H1 (cell line): Measurements from ENCODE around the gene CASTOR1. TPM values are rescaled to one million over a fixed set of nuclear protein-coding genes. Genes with fewer than 3 reads are reported as not detected.

Experiments
- CTCF ChIA-PET: fragments of 300-600 bp; sonication (Branson Sonifier 250); formaldehyde crosslinking; loops from one replicate; lab custom pipeline; 2021; ENCODE audit not compliant: partially characterized antibody; lab: Charles Lee
- POLR2A ChIA-PET: fragments of 300-600 bp; sonication (Branson Sonifier 250); formaldehyde crosslinking; loops from one replicate; lab custom pipeline; 2021; ENCODE audit warnings: inconsistent platforms; ENCODE audit not compliant: partially characterized antibody; lab: Charles Lee
- DNase-seq, 2 experiments: peaks; one replicate each; pipeline versions ENCODE4 v3.0.0 to v3.0.0-alpha.2; 2010 to 2022; ENCODE audit warnings: low spot score in 2 of 2, low read depth in 1 of 2, mixed read lengths in 1 of 2
- FAIRE-seq: peaks from 2 replicates; lab custom pipeline; 2011; peaks lifted over from hg19 to GRCh38; lab: Jason Lieb, UNC
- H2AFZ ChIP-seq: 2 replicates; pipeline ENCODE4 v1.8.1; 2012; ENCODE audit warnings: low read length, inconsistent platforms
- H2AK5ac ChIP-seq: 2 replicates; pipeline ENCODE4 v1.6.1; 2013; ENCODE audit warnings: low read depth, low read length
- H2BK120ac ChIP-seq: replicated peaks from 2 replicates; pipeline ENCODE3; 2013; ENCODE audit warnings: low read depth, low read length, inconsistent platforms
- H2BK12ac ChIP-seq: 2 replicates; pipeline ENCODE4 v1.6.1; 2013; ENCODE audit warnings: low read depth, low read length
- H2BK15ac ChIP-seq: 2 replicates; pipeline ENCODE4 v1.6.1; 2013; ENCODE audit warnings: low read length
- H2BK20ac ChIP-seq: 2 replicates; pipeline ENCODE4 v1.6.1; 2013; ENCODE audit warnings: low read length
- H2BK5ac ChIP-seq: 2 replicates; pipeline ENCODE4 v1.6.1; 2013; ENCODE audit warnings: low read depth, low read length
- H3K14ac ChIP-seq: 2 replicates; pipeline ENCODE4 v1.6.1; 2013; ENCODE audit warnings: inconsistent platforms; ENCODE audit not compliant: insufficient read length
- H3K18ac ChIP-seq: 2 replicates; pipeline ENCODE4 v1.6.1; 2013; ENCODE audit warnings: low read length; ENCODE audit errors: extremely low read depth
- H3K23ac ChIP-seq: 2 replicates; pipeline ENCODE4 v1.6.1; 2013; ENCODE audit warnings: inconsistent platforms; ENCODE audit not compliant: insufficient read length
- H3K23me2 ChIP-seq: 2 replicates; pipeline ENCODE4 v1.6.1; 2013; ENCODE audit warnings: low read depth, low read length
- H3K27ac ChIP-seq: 2 replicates; pipeline ENCODE4 v1.6.1; 2011; ENCODE audit warnings: low read depth, low read length, inconsistent platforms
- H3K27me3 ChIP-seq, 4 experiments: replicated peaks in 1 of 4; 1 replicate in 1 of 4; 2 replicates in 3 of 4; pipeline versions ENCODE4 v1.6.1 to v1.8.1; 2011 to 2013; ENCODE audit warnings: low read length in 3 of 4, mild to moderate bottlenecking in 3 of 4, inconsistent platforms in 2 of 4, mixed read lengths in 2 of 4, moderate library complexity in 1 of 4; ENCODE audit not compliant: control insufficient read depth in 3 of 4, insufficient read depth in 3 of 4; ENCODE audit errors: extremely low read depth in 1 of 4
- H3K36me3 ChIP-seq, 4 experiments: 2 replicates each; pipeline versions ENCODE4 v1.6.1 to v1.8.1; 2011 to 2013; ENCODE audit warnings: mild to moderate bottlenecking in 4 of 4, low read length in 3 of 4, moderate library complexity in 2 of 4, control low read depth in 1 of 4, inconsistent platforms in 1 of 4; ENCODE audit not compliant: insufficient read depth in 4 of 4, control insufficient read depth in 2 of 4
- H3K4ac ChIP-seq: replicated peaks from 2 replicates; pipeline ENCODE3; 2013; ENCODE audit warnings: low read length, low read depth, mixed read lengths, inconsistent platforms; ENCODE audit not compliant: insufficient read length
- H3K4me1 ChIP-seq, 4 experiments: replicated peaks in 1 of 4; 1 replicate in 1 of 4; 2 replicates in 3 of 4; pipeline versions ENCODE4 v1.6.1 to v1.8.1; 2011 to 2013; ENCODE audit warnings: low read length in 3 of 4, inconsistent platforms in 2 of 4, mixed read lengths in 1 of 4; ENCODE audit not compliant: insufficient read depth in 4 of 4, control insufficient read depth in 3 of 4
- H3K4me2 ChIP-seq, 2 experiments: 2 replicates each; pipeline versions ENCODE4 v1.6.1 to v1.8.1; 2011 to 2013; ENCODE audit warnings: low read depth in 2 of 2, low read length in 2 of 2, control low read depth in 1 of 2, inconsistent platforms in 1 of 2, mild to moderate bottlenecking in 1 of 2; ENCODE audit not compliant: insufficient read depth in 1 of 2
- H3K4me3 ChIP-seq, 4 experiments: fragments of 200-600, 300-600 bp in 1 of 4; sonication (generic), shearing (Covaris generic), sonication (Bioruptor Twin) in 1 of 4; 2 replicates each; pipeline versions ENCODE4 v1.5.1 to v1.8.1; 2011 to 2016; ENCODE audit warnings: low read length in 4 of 4, low read depth in 3 of 4, control low read depth in 2 of 4, inconsistent platforms in 2 of 4, mild to moderate bottlenecking in 2 of 4, mixed read lengths in 1 of 4, moderate library complexity in 1 of 4; ENCODE audit not compliant: insufficient read depth in 2 of 4; ENCODE audit errors: extremely low read depth in 1 of 4
- H3K56ac ChIP-seq: replicated peaks from 2 replicates; pipeline ENCODE3; 2013; ENCODE audit warnings: low read depth, mild to moderate bottlenecking, mixed read lengths, low read length, inconsistent platforms; ENCODE audit not compliant: insufficient read length
- H3K79me1 ChIP-seq: 2 replicates; pipeline ENCODE4 v1.6.1; 2013; ENCODE audit warnings: low read depth, low read length, control low read depth
- H3K79me2 ChIP-seq, 2 experiments: 2 replicates each; pipeline versions ENCODE4 v1.6.1 to v1.8.1; 2012 to 2013; ENCODE audit warnings: low read length in 2 of 2, mild to moderate bottlenecking in 2 of 2, inconsistent platforms in 1 of 2; ENCODE audit not compliant: insufficient read depth in 2 of 2, control insufficient read depth in 1 of 2
- H3K9ac ChIP-seq, 4 experiments: replicated peaks in 1 of 4; 1 replicate in 1 of 4; 2 replicates in 3 of 4; pipeline versions ENCODE4 v1.6.1 to v1.8.1; 2011 to 2013; ENCODE audit warnings: low read depth in 3 of 4, low read length in 3 of 4, control low read depth in 2 of 4, mild to moderate bottlenecking in 2 of 4, moderate library complexity in 2 of 4, inconsistent platforms in 1 of 4; ENCODE audit errors: extremely low read depth in 1 of 4
- H3K9me3 ChIP-seq, 2 experiments: 2 replicates each; pipeline versions ENCODE4 v1.6.1 to v1.8.1; 2012 to 2013; ENCODE audit warnings: mild to moderate bottlenecking in 2 of 2, moderate library complexity in 2 of 2, control low read depth in 1 of 2, inconsistent platforms in 1 of 2, low read depth in 1 of 2, low read length in 1 of 2, mixed read lengths in 1 of 2; ENCODE audit not compliant: insufficient read depth in 2 of 2
- H4K20me1 ChIP-seq, 2 experiments: replicated peaks in 1 of 2; 2 replicates each; pipeline versions ENCODE3 to v1.8.1; 2011 to 2013; ENCODE audit warnings: inconsistent platforms in 2 of 2, low read length in 2 of 2, mild to moderate bottlenecking in 1 of 2; ENCODE audit not compliant: insufficient read depth in 2 of 2, control insufficient read depth in 1 of 2
- H4K5ac ChIP-seq: 2 replicates; pipeline ENCODE4 v1.6.1; 2013; ENCODE audit warnings: low read length, low read depth, mixed read lengths, inconsistent platforms; ENCODE audit not compliant: insufficient read length
- H4K8ac ChIP-seq: 2 replicates; pipeline ENCODE4 v1.8.0; 2013; ENCODE audit warnings: mild to moderate bottlenecking, moderate library complexity, low read length, inconsistent platforms; ENCODE audit not compliant: insufficient read depth; ENCODE audit errors: extremely low read depth
- H4K91ac ChIP-seq: replicated peaks from 2 replicates; pipeline ENCODE3; 2013; ENCODE audit warnings: low read length, mixed read lengths, inconsistent platforms; ENCODE audit not compliant: insufficient read length
- CHD1 ChIP-seq: IDR thresholded peaks from 2 replicates; pipeline ENCODE4 v1.6.1; 2012; ENCODE audit warnings: low read depth, low read length, improper control_type of control experiment
- CREB1 ChIP-seq: IDR thresholded peaks from 2 replicates; pipeline ENCODE4 v1.6.1; 2012; ENCODE audit warnings: inconsistent platforms
- MAFK ChIP-seq: IDR thresholded peaks from 2 replicates; pipeline ENCODE4 v1.6.1; 2012; ENCODE audit warnings: low read depth, mild to moderate bottlenecking, improper control_type of control experiment, low read length
- MAX ChIP-seq: IDR thresholded peaks from 2 replicates; pipeline ENCODE4 v1.6.1; 2012; ENCODE audit warnings: inconsistent platforms
- PHF8 ChIP-seq: fragments of 200-600 bp; sonication (generic); conservative IDR thresholded peaks from 2 replicates; pipeline ENCODE4 v1.7.1; 2012; ENCODE audit warnings: low read depth, mild to moderate bottlenecking, inconsistent platforms, low read length, moderate library complexity
- POLR2A ChIP-seq, 2 experiments: IDR thresholded peaks; 1 replicate in 1 of 2; 2 replicates in 1 of 2; pipeline ENCODE4 v1.6.1; 2011; ENCODE audit warnings: low read depth in 2 of 2, low read length in 2 of 2, mild to moderate bottlenecking in 2 of 2; ENCODE audit errors: control extremely low read depth in 1 of 2
- RAD21 ChIP-seq, 2 experiments: IDR thresholded peaks in 1 of 2; conservative IDR thresholded peaks in 1 of 2; 2 replicates each; pipeline ENCODE4 v1.6.1; 2011; ENCODE audit warnings: low read depth in 2 of 2, low read length in 2 of 2, improper control_type of control experiment in 1 of 2, inconsistent platforms in 1 of 2, mild to moderate bottlenecking in 1 of 2, moderate library complexity in 1 of 2
- RFX5 ChIP-seq: IDR thresholded peaks from 2 replicates; pipeline ENCODE4 v1.6.1; 2011; ENCODE audit warnings: low read depth, low read length, improper control_type of control experiment, borderline replicate concordance
- SAP30 ChIP-seq: fragments of 300-600 bp; sonication (generic); IDR thresholded peaks from 2 replicates; pipeline ENCODE4 v1.7.1; 2012; ENCODE audit warnings: low read length, moderate library complexity, mild to moderate bottlenecking, inconsistent platforms; ENCODE audit not compliant: insufficient read depth, insufficient replicate concordance
- SP1 ChIP-seq: IDR thresholded peaks from 2 replicates; pipeline ENCODE4 v1.6.1; 2011; ENCODE audit warnings: low read depth, low read length
- WGBS, 2 experiments: shearing (Covaris generic) in 1 of 2; methylation state at CpG; one replicate each; pipeline versions ENCODE4 v1.1.6 to v1.1.7; 2013 to 2015; ENCODE audit warnings: low lambda C conversion rate in 2 of 2, mixed read lengths in 2 of 2, inconsistent platforms in 1 of 2, low coverage in 1 of 2, missing lambda C conversion rate in 1 of 2; ENCODE audit not compliant: insufficient replicate concordance in 2 of 2, insufficient coverage in 1 of 2, insufficient read length in 1 of 2; ENCODE audit errors: extremely low coverage in 1 of 2, missing lambda C conversion rate in 1 of 2; 5-methylcytosine and 5-hydroxymethylcytosine counted together
- polyA plus RNA-seq, 7 experiments: library from polyadenylated mRNA; depleted of rRNA in 3 of 7; stranded (reverse) in 5 of 7; unstranded in 2 of 7; fragments of >200 nt in 5 of 7; fragments of 200-250 nt in 2 of 7; gene quantifications; 1 replicate in 5 of 7; 2 replicates in 1 of 7; 4 replicates in 1 of 7; pipeline versions ENCODE4 v1.2.1 to v1.2.3, GENCODE V29; 2011 to 2013; ENCODE audit warnings: missing spikeins in 2 of 7, mixed read lengths in 2 of 7
- total RNA-seq: library from RNA; stranded (reverse); fragmentation: NEBNext Ultra II Directional; extraction: Animal tissue kit (Norgen Biotek cat#: 25700); gene quantifications from 2 replicates; pipeline ENCODE4 v1.2.1, GENCODE V29; 2021

The CASTOR1 gene
- total and polyA plus RNA-seq, 2 of the 8 experiments (the other 6 are each of a cell fraction or from before 2014, with no cell fraction given): 10.3 to 36.0 TPM

GRCh38 chr22:30313527-30314363 is 24.4 kb upstream of the CASTOR1 start:
- ChIA-PET POLR2A (interaction anchor here (0.8 to 1.5 kb wide), 3 partner anchors 19 to 31 kb away, joined by 3 to 4 read pairs (median 3); partner anchors contain the start of gene CASTOR1), CTCF (interaction anchor here (1.0 to 20.1 kb wide), 4 partner anchors 9 to 25 kb away, joined by 3 to 203 read pairs (median 4); partner anchors contain the start of gene CASTOR1)
- Histone ChIP-seq H2AFZ (no peak overlapping the region), H3K9me3 (no peaks in the 10 kb centered on the region), H3K14ac (no peak overlapping the region), H4K5ac (no peak overlapping the region), H3K4ac (no peak overlapping the region), H3K36me3 (no peaks in the 10 kb centered on the region), H3K79me2 (no peaks in the 10 kb centered on the region), H4K20me1 (peaks cover 0 to 2% of the 10 kb centered on the region in 2 experiments), H2BK12ac (no peak overlapping the region), H3K4me3 (no peak overlapping the region), H3K23ac (no peak overlapping the region), H3K9ac (no peak overlapping the region), H4K91ac (no peak overlapping the region), H2AK5ac (no peak overlapping the region), H3K56ac (no peak overlapping the region), H3K27me3 (no peaks in the 10 kb centered on the region), H3K23me2 (no peaks in the 10 kb centered on the region), H3K18ac (no peak overlapping the region), H3K27ac (no peak overlapping the region), H4K8ac (no peak overlapping the region), H3K4me1 (peaks cover 0 to 5% (median 1%) of the 10 kb centered on the region in 4 experiments; a peak in 3 of 7 replicates), H2BK20ac (no peak overlapping the region), H2BK15ac (no peak overlapping the region), H2BK5ac (no peak overlapping the region), H3K79me1 (0 out of 2 replicates have a peak, but pooled peaks cover 2% of the 10 kb centered on the region), H2BK120ac (no peak overlapping the region), H3K4me2 (no peak overlapping the region)
- DNase-seq (no peak), FAIRE-seq (no peak)
- 81% methylated on average over 4 of the region's 8 CpGs; no CpG with 5 or more reads in 1 of the 2 experiments for WGBS, 2 experiments
- no peak for TF ChIP-seq MAFK
- no peak for TF ChIP-seq SAP30
- no peak for TF ChIP-seq CHD1
- TF ChIP-seq RAD21 (IDR thresholded peaks at IDR 0.05 in 1 of 2, conservative IDR thresholded peaks at IDR 0.05 in 1 of 2; ENCODE audit: low read depth in 2 of 2, low read length in 2 of 2): no peak
- no peak for TF ChIP-seq MAX
- no peak for TF ChIP-seq PHF8
- TF ChIP-seq CREB1: no peak
- no peak for TF ChIP-seq SP1
- no peak for TF ChIP-seq POLR2A (IDR thresholded peaks at IDR 0.05; ENCODE audit: control extremely low read depth in 1 of 2, low read depth in 2 of 2, low read length in 2 of 2)
- TF ChIP-seq RFX5: no peak
